GM23338 (cell line): ENCODE results near the gene TMEM30A. TPM values are rescaled to one million over a fixed set of nuclear protein-coding genes. Genes with fewer than 3 reads are reported as not detected.

Experiments used
- ATAC-seq: fragments of 200-7000 bp; cut with Tn5 transposase; 3 replicates; pipeline ENCODE4 v1.9.1; 2020
- DNase-seq: peaks from one replicate; pipeline ENCODE4 v3.0.0-alpha.2; 2015; ENCODE audit warnings: low spot score
- H2AFZ ChIP-seq: fragments of 200-600 bp; sonication (generic); 2 replicates; pipeline ENCODE4 v1.8.0; 2016; ENCODE audit warnings: antibody characterized with exemption, mild to moderate bottlenecking, moderate library complexity
- H3F3A ChIP-seq: fragments of 200-600 bp; sonication (generic); replicated peaks from 2 replicates; pipeline ENCODE4 v1.8.0; 2017; ENCODE audit warnings: antibody characterized with exemption, mixed run types, low read depth
- H3K27ac ChIP-seq: fragments of 200-600 bp; sonication (generic); 2 replicates; pipeline ENCODE4 v1.6.1; 2016; ENCODE audit warnings: low read depth
- H3K27me3 ChIP-seq: fragments of 200-600 bp; sonication (generic); 2 replicates; pipeline ENCODE4 v1.8.0; 2016; ENCODE audit warnings: mild to moderate bottlenecking, mixed run types, moderate library complexity; ENCODE audit not compliant: insufficient read depth
- H3K36me3 ChIP-seq: fragments of 200-600 bp; sonication (generic); 2 replicates; pipeline ENCODE4 v1.8.0; 2016; ENCODE audit warnings: mild to moderate bottlenecking; ENCODE audit not compliant: insufficient read depth
- H3K4me1 ChIP-seq: fragments of 200-600 bp; sonication (generic); 2 replicates; pipeline ENCODE4 v1.8.0; 2016; ENCODE audit warnings: mild to moderate bottlenecking, moderate library complexity; ENCODE audit not compliant: insufficient read depth
- H3K4me2 ChIP-seq: fragments of 200-600 bp; sonication (generic); 2 replicates; pipeline ENCODE4 v1.7.1; 2017; ENCODE audit warnings: mixed run types
- H3K4me3 ChIP-seq: fragments of 200-600 bp; sonication (generic); 2 replicates; pipeline ENCODE4 v1.6.1; 2016; ENCODE audit warnings: mixed run types
- H3K79me2 ChIP-seq: fragments of 200-600 bp; sonication (generic); replicated peaks from 2 replicates; pipeline ENCODE4 v1.8.0; 2017; ENCODE audit warnings: mild to moderate bottlenecking; ENCODE audit not compliant: insufficient read depth
- H3K9me2 ChIP-seq: fragments of 200-600 bp; sonication (generic); 2 replicates; pipeline ENCODE4 v1.8.0; 2017; ENCODE audit not compliant: insufficient read depth
- H4K20me1 ChIP-seq: fragments of 200-600 bp; sonication (generic); replicated peaks from 2 replicates; pipeline ENCODE4 v1.8.0; 2017; ENCODE audit warnings: mild to moderate bottlenecking; ENCODE audit not compliant: insufficient read depth
- H3K27ac Mint-ChIP-seq: 2 replicates; pipeline ENCODE4 v1.8.0; 2020; ENCODE audit warnings: inconsistent platforms, mild to moderate bottlenecking, moderate library complexity, mixed read lengths
- H3K27me3 Mint-ChIP-seq: 3 replicates; pipeline ENCODE4 v1.8.0; 2022; ENCODE audit warnings: low read depth, mild to moderate bottlenecking, moderate library complexity, mixed read lengths, inconsistent platforms; ENCODE audit not compliant: insufficient read depth, poor library complexity
- H3K36me3 Mint-ChIP-seq: 3 replicates; pipeline ENCODE4 v1.8.0; 2021; ENCODE audit warnings: low read depth, mild to moderate bottlenecking, inconsistent platforms, moderate library complexity, mixed read lengths
- H3K4me1 Mint-ChIP-seq: 3 replicates; pipeline ENCODE4 v1.8.0; 2020; ENCODE audit warnings: mild to moderate bottlenecking, inconsistent platforms, mixed read lengths
- H3K4me3 Mint-ChIP-seq: 3 replicates; pipeline ENCODE4 v1.8.0; 2021; ENCODE audit warnings: moderate library complexity, mild to moderate bottlenecking, inconsistent platforms, mixed read lengths
- H3K9me3 Mint-ChIP-seq: 3 replicates; pipeline ENCODE4 v1.8.0; 2020; ENCODE audit warnings: moderate library complexity, mild to moderate bottlenecking, inconsistent platforms, mixed read lengths
- ETS1 ChIP-seq: IDR thresholded peaks from 2 replicates; pipeline ENCODE4 v1.6.1; 2016; ENCODE audit warnings: antibody characterized with exemption
- STAT1 ChIP-seq: IDR thresholded peaks from one replicate; pipeline ENCODE4 v1.6.1; 2016; ENCODE audit warnings: antibody characterized with exemption; ENCODE audit not compliant: unreplicated experiment
- ZNF331 ChIP-seq: fragments of 250-450 bp; sonication (Bioruptor Pico); IDR thresholded peaks from 2 replicates; pipeline ENCODE4 v1.5.0; 2020; ENCODE audit warnings: low read depth, mild to moderate bottlenecking, moderate library complexity
- ZNF462 ChIP-seq: fragments of 250-450 bp; sonication (Bioruptor Pico); IDR thresholded peaks from 2 replicates; pipeline ENCODE4 v1.5.0; 2020; ENCODE audit warnings: mild to moderate bottlenecking, moderate library complexity
- polyA plus RNA-seq: library from polyadenylated mRNA; unstranded; fragments of >200 nt; fragmentation: Nextera tagmentation; extraction: Ambion mirVana; gene quantifications from 2 replicates; pipeline ENCODE4 v1.2.1, GENCODE V29; 2016
- total RNA-seq: library from RNA; depleted of rRNA; stranded (reverse); fragments of >200 nt; shearing (Covaris generic); gene quantifications from 2 replicates; pipeline ENCODE4 v1.2.3, GENCODE V29; 2014

Gene TMEM30A
- total and polyA plus RNA-seq, 2 experiments from 2014 or later = 61.7 to 99.9 TPM

GRCh38 chr6:75272145-75272840 lies 12.3 kb downstream of the TMEM30A start (continued):
- no peak for TF ChIP-seq ZNF462 (CRISPR knock-in tag)

GRCh38 chr6:75268988-75269354 lies 15.6 kb downstream of the TMEM30A start:
- peaks cover 18% of the 10 kb centered on the region for H3K9me3 Mint-ChIP-seq
- H3K27ac ChIP-seq = peak overlapping the region; percentile 89
- H3K4me1 Mint-ChIP-seq = peaks cover 28% of the 10 kb centered on the region
- 0 out of 2 replicates have a peak, but pooled peaks cover 4% of the 10 kb centered on the region for H3K9me2 ChIP-seq
- H3K27me3 ChIP-seq = no peaks in the 10 kb centered on the region
- H3K27ac Mint-ChIP-seq = peak overlapping the region; percentile 96
- no peaks in the 10 kb centered on the region for H3K36me3 ChIP-seq
- TF ChIP-seq ZNF331 (CRISPR knock-in tag) (no peak), ETS1 (no peak), STAT1 (no peak)
- H3K4me3 Mint-ChIP-seq = no peak overlapping the region
- H3K4me3 ChIP-seq = no peak overlapping the region
- no peak overlapping the region for H2AFZ ChIP-seq
- H3K36me3 Mint-ChIP-seq = peaks cover 41% of the 10 kb centered on the region
- no peak for DNase-seq
- no peaks in the 10 kb centered on the region for H4K20me1 ChIP-seq
- no peaks in the 10 kb centered on the region for H3F3A ChIP-seq
- ATAC-seq = no peak
- peak overlapping the region; percentile 19 for H3K4me2 ChIP-seq
- H3K27me3 Mint-ChIP-seq = no peaks in the 10 kb centered on the region
- peaks cover 85% of the 10 kb centered on the region for H3K79me2 ChIP-seq
- H3K4me1 ChIP-seq = peaks cover 35% of the 10 kb centered on the region
